Chondrocyte (in vitro differentiated cells): ENCODE measurements around the gene SLC6A18. TPM values are rescaled to one million over a fixed set of nuclear protein-coding genes. Genes with fewer than 3 reads are reported as not detected.
"Not testable (repeated sequence)": the region's sequence is repeated elsewhere in the genome, so short reads cannot be mapped to it uniquely, and the experiment has no call there.

Experiments
- DNase-seq: peaks from one replicate; pipeline ENCODE4 v3.0.0; 2021; ENCODE audit warnings: mixed read lengths, low spot score
- H3K27ac Mint-ChIP-seq: one replicate; pipeline ENCODE4 v1.8.0; 2021; ENCODE audit warnings: mild to moderate bottlenecking, moderate library complexity, mixed read lengths; ENCODE audit not compliant: unreplicated experiment
- H3K27me3 Mint-ChIP-seq: 2 replicates; pipeline ENCODE4 v1.8.0; 2021; ENCODE audit warnings: low read depth, mixed read lengths
- H3K36me3 Mint-ChIP-seq: 2 replicates; pipeline ENCODE4 v1.8.0; 2021; ENCODE audit warnings: low read depth, mixed read lengths
- H3K4me1 Mint-ChIP-seq: 2 replicates; pipeline ENCODE4 v1.8.0; 2021; ENCODE audit warnings: low read depth, mild to moderate bottlenecking, mixed read lengths
- H3K4me3 Mint-ChIP-seq: one replicate; pipeline ENCODE4 v1.8.0; 2021; ENCODE audit warnings: mild to moderate bottlenecking, moderate library complexity, mixed read lengths; ENCODE audit not compliant: unreplicated experiment
- H3K9me3 Mint-ChIP-seq: 2 replicates; pipeline ENCODE4 v1.8.0; 2021; ENCODE audit warnings: low read depth, mixed read lengths
- total RNA-seq: library from RNA; stranded (reverse); gene quantifications from 3 replicates; pipeline ENCODE4 v1.2.1, GENCODE V29; 2021
- TF ChIP-seq, protein P1 (sequence below): fragments of 200-600 bp; sonication (generic); IDR thresholded peaks from 2 replicates; pipeline ENCODE4 v1.5.0; 2021; ENCODE audit warnings: antibody characterized with exemption, mild to moderate bottlenecking, moderate library complexity

Gene SLC6A18
- total RNA-seq, 1 donor from 2014 or later = not detected

GRCh38 chr5:1285141-1285540, 60.0 kb downstream of the SLC6A18 start:
- TF ChIP-seq, protein P1, sequence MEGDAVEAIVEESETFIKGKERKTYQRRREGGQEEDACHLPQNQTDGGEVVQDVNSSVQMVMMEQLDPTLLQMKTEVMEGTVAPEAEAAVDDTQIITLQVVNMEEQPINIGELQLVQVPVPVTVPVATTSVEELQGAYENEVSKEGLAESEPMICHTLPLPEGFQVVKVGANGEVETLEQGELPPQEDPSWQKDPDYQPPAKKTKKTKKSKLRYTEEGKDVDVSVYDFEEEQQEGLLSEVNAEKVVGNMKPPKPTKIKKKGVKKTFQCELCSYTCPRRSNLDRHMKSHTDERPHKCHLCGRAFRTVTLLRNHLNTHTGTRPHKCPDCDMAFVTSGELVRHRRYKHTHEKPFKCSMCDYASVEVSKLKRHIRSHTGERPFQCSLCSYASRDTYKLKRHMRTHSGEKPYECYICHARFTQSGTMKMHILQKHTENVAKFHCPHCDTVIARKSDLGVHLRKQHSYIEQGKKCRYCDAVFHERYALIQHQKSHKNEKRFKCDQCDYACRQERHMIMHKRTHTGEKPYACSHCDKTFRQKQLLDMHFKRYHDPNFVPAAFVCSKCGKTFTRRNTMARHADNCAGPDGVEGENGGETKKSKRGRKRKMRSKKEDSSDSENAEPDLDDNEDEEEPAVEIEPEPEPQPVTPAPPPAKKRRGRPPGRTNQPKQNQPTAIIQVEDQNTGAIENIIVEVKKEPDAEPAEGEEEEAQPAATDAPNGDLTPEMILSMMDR = no peak
- Mint-ChIP-seq H3K4me1 (no peaks in the 10 kb centered on the region), H3K4me3 (no peak overlapping the region), H3K36me3 (peaks cover 5% of the 10 kb centered on the region), H3K27ac (no peak overlapping the region), H3K27me3 (peaks cover 8% of the 10 kb centered on the region), H3K9me3 (peaks cover 14% of the 10 kb centered on the region)
- peak; percentile 79 for DNase-seq

- no peak overlapping the region for H3K4me3 Mint-ChIP-seq
- H3K9me3 Mint-ChIP-seq = peaks cover 14% of the 10 kb centered on the region
- H3K27me3 Mint-ChIP-seq = peaks cover 8% of the 10 kb centered on the region
- no peaks in the 10 kb centered on the region for H3K4me1 Mint-ChIP-seq
- peak; percentile 86 for DNase-seq
- H3K27ac Mint-ChIP-seq = no peak overlapping the region
- TF ChIP-seq, protein P1 = no peak
- H3K36me3 Mint-ChIP-seq = peaks cover 5% of the 10 kb centered on the region
These were observed 60.7 kb downstream of the SLC6A18 start for GRCh38 chr5:1285883-1286291.

DNA sequence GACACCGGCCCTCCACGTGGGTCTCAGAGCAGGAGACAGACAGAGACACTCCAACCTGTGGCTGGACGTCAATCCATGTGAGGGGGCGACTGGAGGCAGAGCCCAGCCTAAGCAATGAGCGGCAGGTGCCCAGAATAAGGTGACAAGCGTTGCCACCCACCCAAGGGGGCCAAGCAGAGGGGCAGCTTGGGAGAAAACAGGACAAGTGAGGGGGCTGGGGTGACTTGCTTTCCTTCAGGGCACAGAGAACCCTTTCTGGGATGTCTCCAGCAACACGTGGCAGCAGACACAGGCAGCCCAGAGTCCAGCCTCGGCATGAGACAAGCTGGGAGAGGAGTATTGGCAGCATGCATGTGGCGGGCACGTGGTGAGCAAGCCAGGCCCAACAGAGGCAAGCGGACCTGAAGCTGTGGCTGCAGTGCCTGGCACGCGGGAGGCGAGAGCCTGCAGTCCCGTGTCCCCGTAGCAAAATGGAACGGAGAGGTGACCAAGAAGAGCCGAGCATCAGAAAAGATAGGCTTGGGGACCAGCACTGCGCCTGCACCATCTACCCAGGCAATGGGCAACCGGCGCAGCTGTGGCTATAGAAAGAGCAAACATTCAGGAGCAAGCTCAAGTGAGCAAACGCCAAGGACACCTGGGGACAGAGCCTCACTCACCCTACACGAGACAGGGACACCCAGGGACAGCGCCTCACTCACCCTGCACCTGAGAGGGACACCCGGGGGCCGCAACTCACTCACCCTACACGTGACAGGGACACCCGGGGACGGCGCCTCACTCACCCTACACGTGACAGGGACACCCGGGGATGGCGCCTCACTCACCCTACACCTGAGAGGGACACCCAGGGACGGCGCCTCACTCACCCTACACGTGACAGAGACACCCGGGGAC, 63.5 kb downstream of the SLC6A18 start:
- Mint-ChIP-seq H3K36me3 (peaks cover 5% of the 10 kb centered on the region), H3K27ac (no peak overlapping the region), H3K4me1 (no peaks in the 10 kb centered on the region), H3K9me3 (peaks cover 14% of the 10 kb centered on the region), H3K4me3 (no peak overlapping the region), H3K27me3 (peaks cover 26% of the 10 kb centered on the region)
- TF ChIP-seq, protein P1 = no peak
- no peak for DNase-seq

- peaks cover 27% of the 10 kb centered on the region for H3K27me3 Mint-ChIP-seq
- not testable (repeated sequence) for H3K4me1 Mint-ChIP-seq, DNase-seq, H3K4me3 Mint-ChIP-seq, H3K36me3 Mint-ChIP-seq, H3K27ac Mint-ChIP-seq
- peaks cover 14% of the 10 kb centered on the region for H3K9me3 Mint-ChIP-seq
These were observed 64.4 kb downstream of the SLC6A18 start for GRCh38 chr5:1289559-1289958.

- H3K4me1 Mint-ChIP-seq, H3K27ac Mint-ChIP-seq, H3K36me3 Mint-ChIP-seq, H3K4me3 Mint-ChIP-seq: not testable (repeated sequence)
- H3K9me3 Mint-ChIP-seq = peaks cover 14% of the 10 kb centered on the region
- H3K27me3 Mint-ChIP-seq = peaks cover 28% of the 10 kb centered on the region
- DNase-seq = peak; percentile 79
These were observed 65.8 kb downstream of the SLC6A18 start for GRCh38 chr5:1290956-1291355.

DNA sequence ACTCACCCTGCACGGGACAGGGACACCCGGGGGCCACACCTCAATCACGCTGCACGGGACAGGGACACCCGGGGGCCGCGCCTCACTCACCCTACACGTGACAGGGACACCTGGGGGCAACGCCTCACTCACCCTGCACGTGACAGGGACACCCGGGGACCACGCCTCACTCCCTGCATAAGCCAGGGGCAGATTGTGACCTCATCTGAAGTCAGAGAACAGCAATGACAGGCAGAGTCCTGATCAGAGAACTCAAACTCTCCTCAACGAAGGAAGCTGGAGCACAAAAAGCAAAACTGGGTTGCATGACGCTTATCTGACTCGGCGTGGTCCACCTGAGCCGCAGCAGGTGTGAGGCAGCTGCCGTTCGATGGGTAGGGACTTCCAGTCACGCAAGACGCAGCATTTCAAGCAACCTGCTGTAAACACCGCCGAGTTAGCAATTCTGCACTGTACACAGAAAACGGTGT, 66.5 kb downstream of the SLC6A18 start:
- no peak overlapping the region for H3K4me3 Mint-ChIP-seq
- H3K27ac Mint-ChIP-seq = no peak overlapping the region
- peak; percentile 77 for DNase-seq
- no peaks in the 10 kb centered on the region for H3K4me1 Mint-ChIP-seq
- TF ChIP-seq, protein P1 = no peak
- H3K9me3 Mint-ChIP-seq = peaks cover 14% of the 10 kb centered on the region
- H3K36me3 Mint-ChIP-seq = peaks cover 5% of the 10 kb centered on the region
- H3K27me3 Mint-ChIP-seq = peaks cover 35% of the 10 kb centered on the region
